Esophagus mucosa (tissue), 1 donor: ENCODE measurements around the gene SMC5. TPM values are rescaled to one million over a fixed set of nuclear protein-coding genes. Genes with fewer than 3 reads are reported as not detected.
"Not testable (repeated sequence)": the region's sequence is repeated elsewhere in the genome, so short reads cannot be mapped to it uniquely, and the experiment has no call there.

ENCODE experiments used
- ATAC-seq: fragments of 200-7000 bp; cut with Tn5 transposase; one replicate; pipeline ENCODE4 v1.9.1; 2020
- total RNA-seq: library from RNA; stranded (reverse); gene quantifications from one replicate; pipeline ENCODE4 v1.2.4, GENCODE V29; 2023
- donor health status: DM: yes; HTN: yes; CAD: no.

SMC5 gene
- total RNA-seq, 1 donor from 2014 or later = 13.3 TPM

DNA sequence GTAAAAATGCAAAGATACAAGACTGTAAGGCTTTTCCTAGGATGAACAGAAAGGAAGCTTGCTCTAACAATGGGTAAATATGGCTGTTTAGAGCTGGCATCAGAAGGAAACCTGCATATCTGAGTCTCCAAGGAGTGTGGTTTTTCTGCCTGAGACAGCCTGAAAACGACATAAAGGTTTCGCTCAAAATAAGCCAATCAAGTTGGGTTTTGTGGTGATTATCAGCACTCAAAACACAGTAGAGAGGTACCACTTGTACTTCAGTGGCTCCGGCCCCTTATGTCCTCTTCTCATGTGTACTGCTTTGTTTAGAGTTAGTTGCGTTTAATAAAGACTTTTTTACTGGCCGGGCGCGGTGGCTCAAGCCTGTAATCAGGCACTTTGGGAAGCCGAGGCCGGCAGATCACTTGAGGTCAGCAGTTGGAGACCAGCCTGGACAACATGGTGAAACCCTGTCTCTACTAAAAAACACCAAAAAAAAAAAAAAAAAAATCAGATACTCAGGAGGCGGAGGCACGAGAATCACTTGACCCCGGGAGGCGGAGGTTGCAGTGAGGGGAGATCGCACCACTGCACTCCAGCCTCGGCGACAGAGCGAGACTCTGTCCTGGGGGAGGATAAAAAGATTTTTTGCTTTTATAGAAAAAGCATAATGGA, 116.3 kb downstream of the SMC5 start:
- ATAC-seq = no peak

- no peak for ATAC-seq
Observed at GRCh38 chr9:70382046-70382708, 123.4 kb downstream of the SMC5 start.

DNA sequence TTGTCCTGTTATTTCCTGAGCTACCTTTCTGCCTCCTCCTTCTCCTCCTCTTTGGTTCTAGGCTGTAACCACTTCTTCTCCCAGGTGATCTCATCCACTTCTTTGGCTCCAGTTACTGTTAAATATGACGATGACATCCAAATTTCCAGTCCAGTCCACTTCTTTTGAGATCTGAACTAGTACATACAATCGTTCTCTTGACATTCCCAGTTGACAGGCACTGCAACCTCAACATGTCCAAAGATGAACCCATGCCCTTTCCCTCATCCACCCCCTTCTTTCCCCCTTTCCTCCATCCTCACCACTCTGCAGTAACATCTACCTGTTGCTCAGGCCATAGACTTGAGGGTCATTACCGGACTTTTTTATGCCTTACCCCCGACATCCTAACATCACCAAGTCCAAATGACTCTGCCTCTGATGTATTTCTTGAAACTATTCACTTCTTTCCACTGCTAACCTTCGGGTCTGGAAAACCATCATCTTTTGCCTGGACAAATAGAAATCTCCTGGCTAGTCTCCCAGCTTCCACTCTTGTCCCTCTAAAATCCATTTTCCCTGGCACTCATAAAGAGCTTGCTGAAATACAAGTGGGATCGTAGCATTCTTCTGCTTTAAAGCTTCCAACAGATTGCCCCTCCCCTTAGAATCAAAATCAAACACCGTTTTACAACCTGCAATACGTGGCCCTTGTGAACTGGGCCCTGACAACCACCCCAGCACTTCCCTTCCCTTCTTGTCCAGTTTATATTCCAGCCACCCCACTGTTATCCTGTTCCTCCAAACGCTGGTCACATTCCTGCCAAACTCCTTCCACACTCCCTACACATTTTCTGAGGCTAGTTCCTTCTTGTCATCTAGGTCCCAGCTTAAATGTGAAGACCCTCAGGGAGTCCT, 124.2 kb downstream of the SMC5 start:
- no peak for ATAC-seq

- no peak for ATAC-seq
Observed at GRCh38 chr9:70385426-70385825, 126.6 kb downstream of the SMC5 start.

- no peak for ATAC-seq
Observed at GRCh38 chr9:70387663-70388062, 128.9 kb downstream of the SMC5 start.

DNA sequence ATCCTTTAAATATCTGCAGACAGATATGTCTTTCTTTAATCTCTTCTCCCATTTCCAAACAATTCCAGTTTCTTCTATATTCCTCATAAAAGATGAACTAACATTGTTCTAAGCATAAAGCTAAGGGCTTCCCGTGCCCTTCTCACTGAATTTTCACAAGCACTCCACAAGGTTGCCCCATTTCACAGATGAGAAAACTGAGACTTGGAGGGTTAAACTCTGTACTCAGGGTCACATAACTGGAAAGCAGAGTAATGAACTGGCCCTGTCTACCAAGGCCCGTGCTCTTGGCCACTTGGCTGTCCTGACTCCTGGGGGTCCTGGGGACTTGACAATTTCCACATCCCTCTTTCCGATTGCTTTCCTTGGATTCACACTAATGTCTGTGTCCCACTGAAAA, 130.4 kb downstream of the SMC5 start:
- no peak for ATAC-seq

GRCh38 chr9:70389621-70390266, 131.0 kb downstream of the SMC5 start:
- ATAC-seq = no peak

DNA sequence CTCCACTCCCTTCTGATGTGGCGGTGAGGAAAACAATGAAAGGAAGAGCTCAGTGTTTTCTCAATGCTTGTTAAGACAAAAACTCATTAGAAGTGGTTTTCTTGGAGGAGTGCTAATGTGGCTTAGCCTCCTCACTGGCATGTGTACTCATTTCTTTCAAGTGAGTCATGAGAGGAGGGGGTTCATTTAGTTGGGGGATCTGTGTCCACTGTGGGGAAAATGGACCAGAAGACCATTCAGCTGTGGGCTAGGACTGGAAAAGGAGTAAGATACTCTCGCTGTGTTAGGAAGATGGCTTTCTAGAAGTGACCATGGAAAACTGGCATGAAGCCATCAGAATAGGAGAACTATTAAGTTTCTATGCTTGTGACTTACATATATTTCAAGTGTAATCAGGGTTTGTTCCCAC, 132.2 kb downstream of the SMC5 start:
- no peak for ATAC-seq

- ATAC-seq = no peak
Observed at GRCh38 chr9:70392189-70392588, 133.4 kb downstream of the SMC5 start.

DNA sequence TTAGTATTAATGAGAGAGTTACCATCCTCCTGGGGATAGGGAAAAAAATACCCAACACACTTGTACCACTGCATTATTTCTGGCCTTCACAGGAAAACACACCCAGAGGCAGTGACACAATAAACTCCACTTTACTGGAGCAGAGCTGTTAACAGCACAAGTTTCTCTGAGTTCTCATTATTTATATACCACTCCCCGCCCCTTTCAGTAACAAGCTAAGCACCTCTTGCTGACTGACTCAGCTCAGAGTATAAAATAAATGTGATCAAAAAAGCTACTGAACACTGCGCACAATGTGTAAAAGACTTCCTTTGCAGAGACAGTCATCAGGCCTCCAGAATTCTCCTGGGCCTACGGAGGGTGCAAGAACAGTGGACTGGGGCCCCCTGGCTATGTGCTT, 134.1 kb downstream of the SMC5 start:
- ATAC-seq = no peak

DNA sequence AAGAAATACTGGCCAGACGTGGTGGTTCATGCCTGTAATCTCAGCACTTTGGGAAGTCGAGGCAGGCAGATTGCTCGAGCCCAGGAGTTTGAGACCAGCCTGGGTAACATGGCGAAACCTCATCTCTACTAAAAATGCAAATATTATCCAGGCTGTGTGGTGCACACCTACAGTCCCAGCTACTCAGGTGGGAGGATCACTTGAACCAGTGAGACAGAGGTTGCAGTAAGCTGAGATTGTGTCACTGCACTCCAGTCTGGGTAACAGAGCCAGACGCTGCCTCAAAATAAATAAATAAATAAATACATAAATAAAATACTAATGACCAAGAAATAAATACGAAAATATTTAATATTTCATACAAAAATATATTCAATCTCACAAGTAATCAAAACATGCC, 136.9 kb downstream of the SMC5 start:
- ATAC-seq = no peak

GRCh38 chr9:70398145-70398556, 139.4 kb downstream of the SMC5 start:
- ATAC-seq = peak; percentile 59

- no peak for ATAC-seq
Observed at GRCh38 chr9:70399141-70399540, 140.4 kb downstream of the SMC5 start.

- ATAC-seq = no peak
Observed at GRCh38 chr9:70400107-70400892, 141.5 kb downstream of the SMC5 start.

DNA sequence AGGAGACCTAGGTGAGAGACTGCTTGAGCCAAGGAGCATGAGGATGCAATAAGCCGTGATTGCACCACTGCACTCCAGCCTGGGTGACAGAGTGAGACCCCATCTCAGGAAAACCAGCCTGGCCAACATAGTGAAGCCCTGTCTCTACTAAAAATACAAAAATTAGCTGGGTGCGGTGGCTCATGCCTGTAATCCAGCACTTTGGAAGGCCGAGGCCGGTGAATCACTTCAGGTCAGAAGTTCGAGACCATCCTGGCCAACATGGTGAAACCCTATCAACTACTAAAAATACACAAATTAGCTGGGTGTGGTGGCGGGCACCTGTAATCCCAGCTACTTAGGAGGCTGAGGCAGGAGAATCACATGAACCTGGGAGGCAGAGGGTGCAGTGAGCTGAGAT, 142.5 kb downstream of the SMC5 start:
- not testable (repeated sequence) for ATAC-seq

- no peak for ATAC-seq
Observed at GRCh38 chr9:70402213-70402612, 143.4 kb downstream of the SMC5 start.

GRCh38 chr9:70403166-70403565, 144.4 kb downstream of the SMC5 start:
- no peak for ATAC-seq

DNA sequence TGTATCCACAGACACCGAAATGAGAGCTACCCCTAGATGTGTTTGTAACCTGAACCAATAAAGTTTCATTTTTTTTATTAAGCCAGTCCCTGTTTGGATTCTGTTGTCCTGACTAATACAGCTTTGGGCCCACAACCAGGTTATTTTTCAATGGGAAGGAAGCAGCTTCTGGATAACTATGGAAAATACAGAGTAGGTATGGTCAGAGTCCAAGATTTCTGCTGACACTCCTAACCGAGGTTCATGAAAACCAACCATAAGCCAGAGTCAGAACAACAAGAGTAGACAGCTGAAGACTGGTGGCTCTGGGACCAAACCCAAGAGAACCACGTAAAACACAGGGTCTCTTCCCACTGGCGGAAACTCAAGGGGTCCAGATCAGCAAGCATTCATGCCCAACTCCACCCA, 144.8 kb downstream of the SMC5 start:
- ATAC-seq = no peak

DNA sequence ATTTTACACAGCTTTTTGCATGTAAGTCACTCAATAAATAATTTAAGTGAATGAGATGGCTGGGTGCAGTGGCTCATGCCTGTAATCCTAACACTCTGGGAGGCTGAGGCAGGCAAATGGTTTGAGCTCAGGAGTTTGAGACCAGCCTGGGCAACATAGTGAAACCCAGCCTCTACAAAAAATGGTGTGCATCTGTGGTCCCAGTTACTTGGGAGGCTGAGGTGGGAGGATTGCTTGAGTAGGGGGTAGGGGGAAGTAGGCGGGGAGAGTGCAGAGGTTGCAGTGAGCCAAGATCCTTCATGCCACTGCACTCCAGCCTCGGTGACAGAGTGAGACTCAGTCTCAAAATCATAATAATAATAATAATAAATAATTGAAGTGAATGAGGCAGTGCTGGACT, 145.5 kb downstream of the SMC5 start:
- ATAC-seq = no peak
